ENCODE results near the gene MAP7D1.

The MAP7D1 gene

DNA sequence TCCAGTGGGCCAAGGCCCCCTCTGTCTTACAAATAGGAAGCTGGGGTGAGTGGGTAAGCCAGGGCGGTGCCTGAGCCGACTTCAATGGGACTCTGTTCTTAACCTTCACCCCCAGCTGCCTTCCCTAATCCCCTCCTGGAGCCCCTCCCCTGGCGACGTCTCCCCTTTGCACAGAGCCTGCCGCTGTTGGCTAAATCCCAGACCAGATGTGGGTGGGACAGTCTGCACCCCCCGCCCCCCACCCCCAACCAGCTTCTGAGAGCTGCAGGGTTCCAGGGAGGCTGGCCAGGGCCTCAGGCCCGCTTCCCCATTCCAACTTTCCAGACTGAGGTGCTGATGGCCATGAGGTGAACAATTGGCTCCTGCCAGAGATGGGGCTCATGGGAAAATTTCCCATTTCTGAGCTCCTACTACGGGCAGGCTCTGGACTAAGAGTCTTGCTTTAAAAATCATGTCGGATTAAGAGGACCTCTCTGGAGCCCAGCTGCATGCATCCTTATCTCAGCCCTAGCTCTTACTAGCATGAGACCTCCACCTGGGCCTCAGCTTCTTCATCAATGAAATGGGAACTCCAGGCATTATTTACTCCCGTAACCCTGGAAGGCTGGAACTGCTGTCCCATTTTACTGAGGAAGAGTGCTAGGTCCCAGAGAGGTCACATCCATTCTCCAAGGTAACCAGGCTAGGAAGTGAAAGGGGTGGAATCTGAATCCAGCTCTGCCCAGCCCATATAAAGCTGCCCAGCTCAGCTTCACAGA lies 37.3 kb upstream of the MAP7D1 start:
- Histone ChIP-seq H3K9me3 (ENCODE audit: control insufficient read depth, low read length) (no peaks in the 10 kb centered on the region), H3K27me3 (replicated peaks; ENCODE audit: control insufficient read depth, insufficient read depth, low read length) (no peaks in the 10 kb centered on the region), H3K9ac (ENCODE audit: low read length) (no peak overlapping the region), H3K4me1 (ENCODE audit: control insufficient read depth, insufficient read depth, low read length) (peaks cover 11% of the 10 kb centered on the region), H3K36me3 (ENCODE audit: control insufficient read depth, insufficient read depth, low read length, severe bottlenecking) (no peaks in the 10 kb centered on the region), H3K4me3 (ENCODE audit: low read length) (no peak overlapping the region)
- DNase-seq (ENCODE audit: low read depth), result no peak

- no peaks in the 10 kb centered on the region for H3K9me3 ChIP-seq (ENCODE audit: control insufficient read depth, low read length)
Measured at GRCh38 chr1:36119456-36119855, 36.5 kb upstream of the MAP7D1 start.

DNA sequence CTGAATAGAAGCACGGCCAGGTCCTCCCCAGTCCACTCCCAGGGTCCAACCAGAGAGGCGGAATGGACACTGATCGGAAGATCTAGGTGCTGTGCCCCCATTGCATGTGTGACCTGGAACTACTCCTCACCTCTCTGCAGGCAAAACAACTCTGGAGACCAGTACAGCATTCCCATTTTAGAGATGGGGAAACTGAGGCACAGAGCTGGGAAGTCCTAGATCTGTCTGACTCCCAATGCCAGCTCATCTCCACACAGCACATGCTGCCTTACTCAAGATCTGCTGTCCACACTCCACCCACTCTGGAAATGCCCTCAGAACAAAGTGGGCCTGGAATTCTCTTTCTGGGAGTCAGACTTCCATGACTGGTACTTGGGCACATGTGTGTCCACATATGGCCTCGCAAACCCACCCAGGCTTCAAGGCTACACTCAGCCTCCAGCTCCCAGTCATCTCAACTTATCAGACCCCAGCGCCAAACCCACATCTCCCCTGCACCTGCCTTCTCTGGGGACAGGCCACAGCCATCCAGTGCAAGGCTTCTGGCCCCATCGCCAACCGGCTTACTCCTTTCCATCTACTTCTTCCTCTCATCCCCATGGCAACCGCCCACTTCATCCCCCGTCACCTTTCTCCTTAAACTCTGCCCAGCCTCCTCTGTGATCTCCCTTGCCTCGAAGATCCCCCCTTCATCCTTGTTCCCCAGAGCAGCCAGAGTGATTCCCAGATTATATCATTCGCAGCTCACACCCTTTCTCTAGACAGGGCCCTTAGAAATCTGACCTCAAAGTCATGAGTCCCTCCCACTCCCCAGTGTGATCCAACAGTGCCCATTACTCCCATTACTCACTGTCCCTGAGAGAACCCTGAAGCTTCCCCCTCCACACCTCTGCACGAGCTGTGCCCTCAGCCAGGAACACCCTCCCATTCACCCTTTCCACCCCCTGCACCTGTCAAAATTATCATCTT lies 33.6 kb upstream of the MAP7D1 start:
- DNase-seq (ENCODE audit: low read depth), result no peak
- Histone ChIP-seq H3K27me3 (replicated peaks; ENCODE audit: control insufficient read depth, insufficient read depth, low read length) (no peaks in the 10 kb centered on the region), H3K36me3 (ENCODE audit: control insufficient read depth, insufficient read depth, low read length, severe bottlenecking) (no peaks in the 10 kb centered on the region), H3K9ac (ENCODE audit: low read length) (no peak overlapping the region), H3K4me1 (ENCODE audit: control insufficient read depth, insufficient read depth, low read length) (no peaks in the 10 kb centered on the region), H3K4me3 (ENCODE audit: low read length) (no peak overlapping the region), H3K9me3 (ENCODE audit: control insufficient read depth, low read length) (no peaks in the 10 kb centered on the region)

More at GRCh38 chr1:36119456-36119855, 36.5 kb upstream of the MAP7D1 start:
- Histone ChIP-seq H3K9ac (ENCODE audit: low read length) (no peak overlapping the region), H3K4me3 (ENCODE audit: low read length) (no peak overlapping the region), H3K36me3 (ENCODE audit: control insufficient read depth, insufficient read depth, low read length, severe bottlenecking) (no peaks in the 10 kb centered on the region), H3K27me3 (replicated peaks; ENCODE audit: control insufficient read depth, insufficient read depth, low read length) (no peaks in the 10 kb centered on the region), H3K4me1 (ENCODE audit: control insufficient read depth, insufficient read depth, low read length) (peaks cover 11% of the 10 kb centered on the region)
- DNase-seq (ENCODE audit: low read depth), result peak; percentile 70

DNA sequence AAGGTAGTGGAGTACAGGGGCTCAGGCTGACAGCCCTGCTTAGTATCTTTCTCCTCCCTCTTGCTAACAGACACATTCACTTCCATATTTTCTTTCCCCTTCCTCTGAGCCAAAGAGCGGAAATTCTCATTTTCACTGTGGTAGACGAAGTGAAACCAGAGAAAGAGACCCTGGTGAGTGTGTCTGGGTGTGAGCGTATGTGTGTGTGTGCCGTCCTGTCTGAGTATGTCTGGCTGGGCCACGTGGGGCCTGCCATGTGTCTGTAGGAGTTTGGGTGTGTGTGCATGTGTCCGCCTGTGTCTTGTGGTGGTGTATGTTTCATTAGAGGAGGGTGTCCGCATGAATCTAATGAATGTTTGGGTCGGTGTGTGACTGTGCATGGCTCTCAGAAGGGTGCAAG lies 32.6 kb upstream of the MAP7D1 start:
- Histone ChIP-seq H3K4me1 (ENCODE audit: control insufficient read depth, insufficient read depth, low read length) (no peaks in the 10 kb centered on the region), H3K4me3 (ENCODE audit: low read length) (no peak overlapping the region), H3K9me3 (ENCODE audit: control insufficient read depth, low read length) (no peaks in the 10 kb centered on the region), H3K27me3 (replicated peaks; ENCODE audit: control insufficient read depth, insufficient read depth, low read length) (no peaks in the 10 kb centered on the region), H3K36me3 (ENCODE audit: control insufficient read depth, insufficient read depth, low read length, severe bottlenecking) (no peaks in the 10 kb centered on the region), H3K9ac (ENCODE audit: low read length) (no peak overlapping the region)
- no peak for DNase-seq (ENCODE audit: low read depth)

DNA sequence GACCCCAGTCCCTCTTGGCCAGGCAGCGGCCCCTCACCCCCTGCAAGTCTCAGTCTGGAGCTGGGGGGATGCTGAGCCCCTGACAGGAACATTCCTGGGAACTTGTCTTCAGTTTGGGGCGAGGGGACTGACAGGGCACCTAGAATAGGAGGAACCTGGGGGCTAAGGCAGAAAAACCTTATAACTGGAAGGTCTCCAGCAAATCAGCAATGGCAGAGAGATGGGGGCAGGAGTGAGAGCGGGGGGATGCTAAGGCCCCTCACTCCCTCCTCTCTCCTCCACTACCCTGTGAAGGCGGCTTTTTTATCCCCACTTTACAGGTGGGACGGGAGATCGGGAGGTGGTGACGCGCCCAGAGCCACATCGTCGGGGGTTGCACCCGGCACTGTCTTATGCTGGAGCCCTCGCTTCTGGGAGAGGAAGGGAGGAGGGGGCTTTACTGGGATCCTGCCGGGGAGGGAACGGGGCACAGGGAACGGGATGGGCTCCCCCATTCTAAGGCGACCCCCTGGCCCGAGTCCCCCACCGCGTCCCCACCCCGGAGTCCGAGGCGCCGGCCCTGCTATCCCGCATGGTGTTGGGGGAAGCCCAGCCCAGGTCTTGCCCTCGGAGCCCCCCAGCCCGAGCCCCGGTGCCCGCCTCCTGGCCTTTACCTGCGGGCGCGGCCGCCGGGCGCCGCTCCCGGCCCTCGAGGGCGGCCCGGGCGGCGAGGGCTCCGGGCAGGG lies 31.4 kb upstream of the MAP7D1 start:
- no peaks in the 10 kb centered on the region for H3K27me3 ChIP-seq (replicated peaks; ENCODE audit: control insufficient read depth, insufficient read depth, low read length)
- no peak overlapping the region for H3K9ac ChIP-seq (ENCODE audit: low read length)
- no peak overlapping the region for H3K4me3 ChIP-seq (ENCODE audit: low read length)
- H3K36me3 ChIP-seq (ENCODE audit: control insufficient read depth, insufficient read depth, low read length, severe bottlenecking), result no peaks in the 10 kb centered on the region
- H3K9me3 ChIP-seq (ENCODE audit: control insufficient read depth, low read length), result no peaks in the 10 kb centered on the region
- DNase-seq (ENCODE audit: low read depth), result no peak
- H3K4me1 ChIP-seq (ENCODE audit: control insufficient read depth, insufficient read depth, low read length), result no peaks in the 10 kb centered on the region

GRCh38 chr1:36125129-36125991 lies 30.6 kb upstream of the MAP7D1 start, which contains the start of gene COL8A2:
Gene COL8A2, minus strand, starts transcription at chr1:36125222. Its CDS starts 24,980 bp downstream, at chr1:36100242.
- Histone ChIP-seq H3K4me1 (ENCODE audit: control insufficient read depth, insufficient read depth, low read length) (no peaks in the 10 kb centered on the region), H3K27me3 (replicated peaks; ENCODE audit: control insufficient read depth, insufficient read depth, low read length) (no peaks in the 10 kb centered on the region), H3K9me3 (ENCODE audit: control insufficient read depth, low read length) (no peaks in the 10 kb centered on the region), H3K4me3 (ENCODE audit: low read length) (no peak within 1 kb of the TSS), H3K36me3 (ENCODE audit: control insufficient read depth, insufficient read depth, low read length, severe bottlenecking) (no peaks in the 10 kb centered on the region), H3K9ac (ENCODE audit: low read length) (peak within 1 kb of the TSS; percentile 39)
- peak; percentile 74 for DNase-seq (ENCODE audit: low read depth)

GRCh38 chr1:36126005-36126716 lies 29.8 kb upstream of the MAP7D1 start:
- H3K9me3 ChIP-seq (ENCODE audit: control insufficient read depth, low read length), result no peaks in the 10 kb centered on the region
- no peaks in the 10 kb centered on the region for H3K4me1 ChIP-seq (ENCODE audit: control insufficient read depth, insufficient read depth, low read length)
- DNase-seq (ENCODE audit: low read depth), result no peak
- no peak overlapping the region for H3K9ac ChIP-seq (ENCODE audit: low read length)
- no peak overlapping the region for H3K4me3 ChIP-seq (ENCODE audit: low read length)
- no peaks in the 10 kb centered on the region for H3K36me3 ChIP-seq (ENCODE audit: control insufficient read depth, insufficient read depth, low read length, severe bottlenecking)
- H3K27me3 ChIP-seq (replicated peaks; ENCODE audit: control insufficient read depth, insufficient read depth, low read length), result no peaks in the 10 kb centered on the region

DNA sequence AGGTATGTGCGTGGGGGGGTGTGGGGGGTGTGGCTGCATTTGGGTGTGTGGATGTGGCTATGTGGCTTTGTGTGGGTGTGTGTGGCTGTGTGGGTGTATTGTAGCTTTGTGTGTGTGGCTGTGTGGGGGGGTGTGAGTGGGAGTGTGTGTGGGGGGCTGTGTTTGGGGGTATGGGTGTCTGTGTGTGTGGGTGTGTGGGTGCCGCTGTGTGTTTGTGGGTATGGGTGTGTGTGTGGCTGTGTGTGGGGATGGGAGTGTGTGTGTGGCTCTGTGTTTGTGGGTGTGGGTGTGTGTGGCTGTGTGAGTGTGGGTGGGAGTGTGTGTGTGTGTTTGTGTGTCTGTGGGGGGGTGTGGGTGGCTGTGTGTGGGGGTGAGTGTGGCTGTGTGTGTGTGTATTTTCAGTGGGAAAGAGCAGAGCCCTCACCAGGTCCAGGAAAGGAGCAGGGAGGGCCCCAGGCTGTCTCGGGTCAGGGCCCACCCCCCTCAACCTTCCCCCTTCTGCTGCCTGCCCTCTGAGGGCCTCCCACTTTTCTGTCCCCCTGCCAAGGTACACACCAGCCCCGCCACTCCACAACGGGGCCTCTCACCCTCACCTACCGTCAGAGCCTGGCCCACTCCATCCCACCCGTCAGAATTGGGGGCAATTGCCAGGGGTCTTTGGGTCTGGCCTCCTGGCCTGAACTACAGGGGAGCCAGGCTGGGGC lies 29.0 kb upstream of the MAP7D1 start:
- no peak for DNase-seq (ENCODE audit: low read depth)
- H3K9ac ChIP-seq (ENCODE audit: low read length), result no peak overlapping the region
- H3K9me3 ChIP-seq (ENCODE audit: control insufficient read depth, low read length), result no peaks in the 10 kb centered on the region
- H3K36me3 ChIP-seq (ENCODE audit: control insufficient read depth, insufficient read depth, low read length, severe bottlenecking), result no peaks in the 10 kb centered on the region
- H3K4me3 ChIP-seq (ENCODE audit: low read length), result no peak overlapping the region
- no peaks in the 10 kb centered on the region for H3K27me3 ChIP-seq (replicated peaks; ENCODE audit: control insufficient read depth, insufficient read depth, low read length)
- no peaks in the 10 kb centered on the region for H3K4me1 ChIP-seq (ENCODE audit: control insufficient read depth, insufficient read depth, low read length)

DNA sequence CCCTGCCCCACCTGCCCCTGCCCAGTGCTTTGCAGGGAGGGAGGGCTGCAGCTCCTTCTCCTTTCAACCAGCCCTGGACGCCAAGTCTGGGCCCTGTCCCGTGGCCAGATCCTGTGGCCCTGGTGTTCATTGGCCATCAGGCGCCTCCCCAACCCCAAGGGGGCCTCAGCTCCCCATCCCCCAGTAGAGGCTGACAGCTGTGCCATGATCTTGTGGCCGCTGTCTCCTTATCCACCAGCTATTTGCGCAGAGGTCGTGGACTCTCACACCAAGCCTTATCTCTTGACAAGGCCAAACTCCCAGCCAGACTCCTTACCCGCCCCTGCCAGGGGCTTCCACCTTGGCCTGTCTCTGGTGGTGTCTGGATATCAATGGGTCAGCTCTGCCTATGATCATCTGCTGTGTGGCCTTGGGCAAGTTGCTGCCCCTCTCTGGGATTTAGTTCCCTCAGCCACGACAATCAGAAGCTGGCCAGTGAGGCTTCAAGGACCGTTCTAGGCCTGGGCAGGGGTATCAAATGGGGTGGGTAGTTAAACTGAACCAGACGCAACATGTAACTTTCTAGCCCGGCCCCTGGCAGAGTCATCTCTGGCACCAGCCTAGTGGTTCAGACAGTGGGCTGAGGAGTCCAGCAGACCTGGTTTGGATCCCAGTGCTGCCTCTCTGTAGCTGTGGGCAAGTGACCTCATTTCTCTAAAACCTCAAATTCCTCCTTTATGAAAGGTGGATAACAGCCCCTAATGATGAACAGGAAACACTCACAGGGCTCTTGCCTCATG lies 27.6 kb upstream of the MAP7D1 start:
- no peaks in the 10 kb centered on the region for H3K36me3 ChIP-seq (ENCODE audit: control insufficient read depth, insufficient read depth, low read length, severe bottlenecking)
- no peak for DNase-seq (ENCODE audit: low read depth)
- no peak overlapping the region for H3K9ac ChIP-seq (ENCODE audit: low read length)
- no peak overlapping the region for H3K4me3 ChIP-seq (ENCODE audit: low read length)
- H3K4me1 ChIP-seq (ENCODE audit: control insufficient read depth, insufficient read depth, low read length), result peaks cover 3% of the 10 kb centered on the region
- no peaks in the 10 kb centered on the region for H3K27me3 ChIP-seq (replicated peaks; ENCODE audit: control insufficient read depth, insufficient read depth, low read length)
- H3K9me3 ChIP-seq (ENCODE audit: control insufficient read depth, low read length), result no peaks in the 10 kb centered on the region
